ENCODE data around the gene SLC23A2. TPM values are rescaled to one million over a fixed set of nuclear protein-coding genes. Genes with fewer than 3 reads are reported as not detected.

SLC23A2 gene
- total RNA-seq, 1 donor from 2014 or later: 19.2 TPM

DNA sequence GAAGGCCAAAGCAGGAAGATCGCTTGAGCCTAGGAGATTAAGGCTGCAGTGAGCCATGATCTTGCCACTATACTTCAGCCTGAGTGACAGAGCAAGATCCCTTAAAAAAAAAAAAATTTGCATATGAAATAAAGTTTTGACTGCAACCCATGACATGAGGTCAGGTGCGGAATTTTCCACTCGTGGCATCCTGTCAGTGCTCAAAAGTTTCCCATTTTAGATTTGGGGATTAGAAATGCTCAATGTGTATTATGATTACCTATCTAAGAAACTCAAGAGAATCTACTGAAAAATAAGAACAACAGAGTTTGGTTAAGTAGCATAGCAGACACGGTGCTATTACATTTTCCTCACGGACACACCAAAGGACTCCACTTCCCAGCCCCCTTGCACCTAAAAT lies 11.7 kb downstream of the SLC23A2 start:
- TF ChIP-seq, protein P1, sequence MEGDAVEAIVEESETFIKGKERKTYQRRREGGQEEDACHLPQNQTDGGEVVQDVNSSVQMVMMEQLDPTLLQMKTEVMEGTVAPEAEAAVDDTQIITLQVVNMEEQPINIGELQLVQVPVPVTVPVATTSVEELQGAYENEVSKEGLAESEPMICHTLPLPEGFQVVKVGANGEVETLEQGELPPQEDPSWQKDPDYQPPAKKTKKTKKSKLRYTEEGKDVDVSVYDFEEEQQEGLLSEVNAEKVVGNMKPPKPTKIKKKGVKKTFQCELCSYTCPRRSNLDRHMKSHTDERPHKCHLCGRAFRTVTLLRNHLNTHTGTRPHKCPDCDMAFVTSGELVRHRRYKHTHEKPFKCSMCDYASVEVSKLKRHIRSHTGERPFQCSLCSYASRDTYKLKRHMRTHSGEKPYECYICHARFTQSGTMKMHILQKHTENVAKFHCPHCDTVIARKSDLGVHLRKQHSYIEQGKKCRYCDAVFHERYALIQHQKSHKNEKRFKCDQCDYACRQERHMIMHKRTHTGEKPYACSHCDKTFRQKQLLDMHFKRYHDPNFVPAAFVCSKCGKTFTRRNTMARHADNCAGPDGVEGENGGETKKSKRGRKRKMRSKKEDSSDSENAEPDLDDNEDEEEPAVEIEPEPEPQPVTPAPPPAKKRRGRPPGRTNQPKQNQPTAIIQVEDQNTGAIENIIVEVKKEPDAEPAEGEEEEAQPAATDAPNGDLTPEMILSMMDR (IDR thresholded peaks at IDR 0.05): no peak
- no peaks in the 10 kb centered on the region for H3K27me3 ChIP-seq (ENCODE audit: low read depth)
- H3K4me1 ChIP-seq: no peaks in the 10 kb centered on the region
- ATAC-seq (no peak), DNase-seq (no peak)
- intact Hi-C loops (cut with DNase I): no loop called here
- H3K9me3 ChIP-seq: no peaks in the 10 kb centered on the region
- no peak overlapping the region for H3K27ac ChIP-seq
- H3K4me3 ChIP-seq: no peak overlapping the region
- H3K36me3 ChIP-seq: no peaks in the 10 kb centered on the region

DNA sequence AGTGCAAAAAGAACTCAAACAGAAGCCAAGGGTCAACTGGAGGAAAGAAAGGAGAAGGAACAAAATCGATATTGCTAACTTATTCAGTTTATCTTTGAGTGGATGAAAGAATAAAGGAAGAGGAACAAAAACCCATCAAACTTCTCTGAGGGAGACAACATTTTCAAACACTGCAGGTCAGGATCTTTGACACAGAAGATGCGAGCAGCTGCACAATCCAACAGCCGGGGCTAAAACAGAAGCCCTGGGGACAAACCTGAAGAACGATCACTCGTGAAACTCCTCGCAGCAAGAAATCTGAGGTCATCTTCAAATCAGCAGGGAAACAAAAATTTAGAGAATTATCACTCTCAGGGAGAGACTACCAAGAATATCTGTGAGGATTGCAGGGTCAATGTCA lies 14.2 kb downstream of the SLC23A2 start:
- Histone ChIP-seq H3K4me3 (no peak overlapping the region), H3K9me3 (no peaks in the 10 kb centered on the region), H3K27me3 (ENCODE audit: low read depth) (no peaks in the 10 kb centered on the region), H3K4me1 (no peaks in the 10 kb centered on the region), H3K36me3 (no peaks in the 10 kb centered on the region), H3K27ac (no peak overlapping the region)
- DNase-seq: no peak
- intact Hi-C loops (cut with DNase I): no loop called here
- TF ChIP-seq, protein P1 (IDR thresholded peaks at IDR 0.05): no peak
- no peak for ATAC-seq

- Histone ChIP-seq H3K36me3 (no peaks in the 10 kb centered on the region), H3K27me3 (ENCODE audit: low read depth) (no peaks in the 10 kb centered on the region), H3K4me3 (no peak overlapping the region), H3K27ac (no peak overlapping the region), H3K9me3 (no peaks in the 10 kb centered on the region), H3K4me1 (no peaks in the 10 kb centered on the region)
- intact Hi-C loops (cut with DNase I): no loop called here
- no peak for DNase-seq
- TF ChIP-seq, protein P1 (IDR thresholded peaks at IDR 0.05): no peak
- ATAC-seq: no peak
Measured at GRCh38 chr20:4985658-4986057, 15.7 kb downstream of the SLC23A2 start.

GRCh38 chr20:4982281-4982680 lies 19.0 kb downstream of the SLC23A2 start:
- H3K27ac ChIP-seq: no peak overlapping the region
- no peaks in the 10 kb centered on the region for H3K36me3 ChIP-seq
- peaks cover 5% of the 10 kb centered on the region for H3K4me1 ChIP-seq
- TF ChIP-seq, protein P1 (IDR thresholded peaks at IDR 0.05): no peak
- ATAC-seq (no peak), DNase-seq (no peak)
- intact Hi-C loops (cut with DNase I): no loop called here
- no peak overlapping the region for H3K4me3 ChIP-seq
- no peaks in the 10 kb centered on the region for H3K27me3 ChIP-seq (ENCODE audit: low read depth)
- no peaks in the 10 kb centered on the region for H3K9me3 ChIP-seq

DNA sequence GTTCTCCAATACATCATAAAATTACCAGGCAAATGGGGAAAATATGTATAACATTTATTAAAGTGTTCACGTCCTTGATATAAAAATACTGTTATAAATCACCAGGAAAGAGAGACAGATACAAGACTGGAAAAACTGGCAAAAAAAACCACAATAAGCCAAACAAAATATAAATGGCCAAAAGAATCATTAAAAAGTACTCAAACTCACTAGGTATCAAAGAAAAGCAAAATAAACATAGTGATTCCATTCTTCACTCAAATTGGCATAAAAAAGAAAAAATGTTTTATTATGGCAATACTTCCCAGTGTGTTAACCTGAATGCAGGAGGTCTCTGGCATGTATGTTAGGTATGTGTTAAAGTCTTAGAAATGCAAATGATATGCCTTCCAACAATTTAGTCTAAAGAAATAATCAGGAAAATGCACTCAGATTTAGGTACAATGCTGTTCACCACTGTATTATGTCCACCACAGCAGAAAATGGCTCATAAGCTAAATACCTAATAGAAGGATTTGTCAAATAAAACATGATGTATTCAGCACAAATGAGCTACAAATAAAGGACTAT lies 21.4 kb downstream of the SLC23A2 start:
- Histone ChIP-seq H3K4me3 (no peak overlapping the region), H3K36me3 (no peaks in the 10 kb centered on the region), H3K27ac (no peak overlapping the region), H3K27me3 (ENCODE audit: low read depth) (no peaks in the 10 kb centered on the region), H3K9me3 (no peaks in the 10 kb centered on the region), H3K4me1 (peaks cover 5% of the 10 kb centered on the region)
- TF ChIP-seq, protein P1 (IDR thresholded peaks at IDR 0.05): no peak
- DNase-seq: no peak
- no peak for ATAC-seq
- intact Hi-C loops (cut with DNase I): no loop called here

All from lower lobe of right lung (tissue), 2 donors.